ENCODE data around the gene ZBTB38.
A peak's percentile ranks its signal among the peaks of the same experiment; 100 is the strongest.

ZBTB38 gene, protein sequence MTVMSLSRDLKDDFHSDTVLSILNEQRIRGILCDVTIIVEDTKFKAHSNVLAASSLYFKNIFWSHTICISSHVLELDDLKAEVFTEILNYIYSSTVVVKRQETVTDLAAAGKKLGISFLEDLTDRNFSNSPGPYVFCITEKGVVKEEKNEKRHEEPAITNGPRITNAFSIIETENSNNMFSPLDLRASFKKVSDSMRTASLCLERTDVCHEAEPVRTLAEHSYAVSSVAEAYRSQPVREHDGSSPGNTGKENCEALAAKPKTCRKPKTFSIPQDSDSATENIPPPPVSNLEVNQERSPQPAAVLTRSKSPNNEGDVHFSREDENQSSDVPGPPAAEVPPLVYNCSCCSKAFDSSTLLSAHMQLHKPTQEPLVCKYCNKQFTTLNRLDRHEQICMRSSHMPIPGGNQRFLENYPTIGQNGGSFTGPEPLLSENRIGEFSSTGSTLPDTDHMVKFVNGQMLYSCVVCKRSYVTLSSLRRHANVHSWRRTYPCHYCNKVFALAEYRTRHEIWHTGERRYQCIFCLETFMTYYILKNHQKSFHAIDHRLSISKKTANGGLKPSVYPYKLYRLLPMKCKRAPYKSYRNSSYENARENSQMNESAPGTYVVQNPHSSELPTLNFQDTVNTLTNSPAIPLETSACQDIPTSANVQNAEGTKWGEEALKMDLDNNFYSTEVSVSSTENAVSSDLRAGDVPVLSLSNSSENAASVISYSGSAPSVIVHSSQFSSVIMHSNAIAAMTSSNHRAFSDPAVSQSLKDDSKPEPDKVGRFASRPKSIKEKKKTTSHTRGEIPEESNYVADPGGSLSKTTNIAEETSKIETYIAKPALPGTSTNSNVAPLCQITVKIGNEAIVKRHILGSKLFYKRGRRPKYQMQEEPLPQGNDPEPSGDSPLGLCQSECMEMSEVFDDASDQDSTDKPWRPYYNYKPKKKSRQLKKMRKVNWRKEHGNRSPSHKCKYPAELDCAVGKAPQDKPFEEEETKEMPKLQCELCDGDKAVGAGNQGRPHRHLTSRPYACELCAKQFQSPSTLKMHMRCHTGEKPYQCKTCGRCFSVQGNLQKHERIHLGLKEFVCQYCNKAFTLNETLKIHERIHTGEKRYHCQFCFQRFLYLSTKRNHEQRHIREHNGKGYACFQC (N-terminal part only)

DNA sequence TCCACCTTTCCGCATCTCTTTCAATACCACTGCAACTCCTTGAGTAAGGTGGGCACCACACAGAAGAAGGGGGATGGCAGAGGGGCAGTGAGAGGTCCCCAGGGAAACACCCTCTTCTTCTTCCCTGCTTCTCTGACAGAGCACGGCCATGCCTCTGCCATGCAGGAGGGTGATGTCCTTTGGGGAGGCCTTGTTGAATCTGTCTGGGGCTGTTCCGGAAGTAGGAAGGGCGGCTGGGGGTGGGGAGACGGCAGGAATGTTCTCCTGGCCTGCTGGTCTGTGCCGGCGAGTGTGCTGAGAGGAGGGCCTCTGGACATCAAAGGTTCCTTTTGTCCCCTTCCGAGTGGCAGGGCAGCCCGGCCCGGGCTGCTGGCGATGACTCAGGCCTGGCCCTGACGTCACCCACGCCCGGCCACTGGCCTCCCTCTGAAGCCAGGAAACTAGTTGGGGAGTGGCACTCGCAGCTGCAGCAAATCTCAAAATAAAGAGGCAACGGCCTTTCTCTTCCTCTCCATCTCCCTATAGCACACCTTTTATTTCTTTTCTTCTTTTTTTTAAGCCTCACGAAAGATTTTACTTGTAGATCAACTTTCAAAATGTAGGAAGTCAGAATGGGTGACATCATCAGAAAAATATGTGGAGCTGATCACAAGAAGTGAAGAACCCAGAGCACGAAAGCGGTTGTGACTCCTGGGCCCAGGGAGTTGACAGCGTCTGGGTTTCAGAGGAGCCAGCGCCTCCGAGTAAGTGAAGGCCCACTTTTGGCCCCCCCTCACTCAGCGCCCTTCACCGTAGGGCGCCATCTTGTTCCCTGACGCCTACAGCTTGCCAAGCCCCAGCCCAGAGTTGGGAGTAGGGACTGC lies at the start of gene ZBTB38:
Gene ZBTB38, plus strand, starts transcription at position 443 of the 863 bp plus-strand sequence. CDS start 73,885 bp downstream, outside the sequence.
- FAIRE-seq: peak; percentile 84
- DNase-seq (ENCODE audit: low spot score): peak; percentile 98

DNA sequence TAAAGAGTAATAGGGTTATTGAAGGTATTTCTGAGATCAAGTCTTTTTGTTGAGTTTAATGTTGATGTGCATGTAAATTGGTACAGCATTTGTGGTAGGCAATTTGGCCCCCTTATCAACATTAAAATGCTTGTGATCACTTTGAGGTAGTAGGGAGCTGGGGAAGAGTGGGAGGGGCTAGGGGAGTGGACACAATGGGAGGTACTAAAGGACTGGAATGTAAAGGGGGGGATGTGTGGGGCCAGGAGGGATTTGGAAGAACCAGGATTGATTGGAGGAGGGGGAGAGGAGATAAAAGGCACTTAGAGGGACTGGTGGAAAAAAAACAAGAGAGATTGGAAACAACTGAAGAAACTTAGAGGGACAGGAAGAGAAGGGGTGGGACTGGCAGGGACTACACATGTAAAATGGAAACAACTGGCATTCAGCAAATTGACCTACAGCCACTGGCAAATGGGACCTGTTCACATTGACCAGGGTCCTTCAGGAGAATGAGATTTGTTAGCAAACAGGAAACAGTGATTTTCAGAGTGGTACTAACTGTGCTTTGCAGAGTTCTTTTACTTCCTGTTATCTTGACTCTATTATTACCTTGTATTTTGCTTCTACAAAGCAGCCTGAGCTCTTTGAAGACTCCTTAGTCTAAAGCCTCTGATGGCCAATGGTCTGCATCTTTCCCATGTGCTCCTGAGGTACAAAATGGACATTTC lies 47.8 kb upstream of the ZBTB38 start:
- FAIRE-seq: no peak

DNA sequence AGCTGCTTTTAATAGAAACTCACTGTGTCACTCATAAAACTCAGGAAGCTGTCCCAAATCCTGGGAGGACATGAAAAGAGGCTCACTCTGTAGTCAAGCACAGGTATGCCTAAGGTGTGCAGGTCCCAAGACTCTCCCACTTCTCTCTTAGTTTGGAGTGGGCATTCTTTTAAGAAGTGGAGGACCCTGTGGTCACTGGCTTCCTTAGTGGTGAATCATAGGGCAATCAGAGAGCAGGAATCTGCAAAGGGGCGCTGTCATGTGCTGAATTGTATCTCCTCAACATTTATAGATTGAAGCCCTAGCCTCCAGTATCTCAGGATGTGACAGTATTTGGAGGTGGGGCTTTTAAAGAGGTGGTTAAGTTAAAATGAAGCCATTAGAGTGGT lies 47.2 kb upstream of the ZBTB38 start:
- FAIRE-seq (peak; percentile 66), DNase-seq (ENCODE audit: low spot score) (peak; percentile 52)

More for the DNA sequence above, 47.8 kb upstream of the ZBTB38 start:
- no peak for DNase-seq (ENCODE audit: low spot score)

DNA sequence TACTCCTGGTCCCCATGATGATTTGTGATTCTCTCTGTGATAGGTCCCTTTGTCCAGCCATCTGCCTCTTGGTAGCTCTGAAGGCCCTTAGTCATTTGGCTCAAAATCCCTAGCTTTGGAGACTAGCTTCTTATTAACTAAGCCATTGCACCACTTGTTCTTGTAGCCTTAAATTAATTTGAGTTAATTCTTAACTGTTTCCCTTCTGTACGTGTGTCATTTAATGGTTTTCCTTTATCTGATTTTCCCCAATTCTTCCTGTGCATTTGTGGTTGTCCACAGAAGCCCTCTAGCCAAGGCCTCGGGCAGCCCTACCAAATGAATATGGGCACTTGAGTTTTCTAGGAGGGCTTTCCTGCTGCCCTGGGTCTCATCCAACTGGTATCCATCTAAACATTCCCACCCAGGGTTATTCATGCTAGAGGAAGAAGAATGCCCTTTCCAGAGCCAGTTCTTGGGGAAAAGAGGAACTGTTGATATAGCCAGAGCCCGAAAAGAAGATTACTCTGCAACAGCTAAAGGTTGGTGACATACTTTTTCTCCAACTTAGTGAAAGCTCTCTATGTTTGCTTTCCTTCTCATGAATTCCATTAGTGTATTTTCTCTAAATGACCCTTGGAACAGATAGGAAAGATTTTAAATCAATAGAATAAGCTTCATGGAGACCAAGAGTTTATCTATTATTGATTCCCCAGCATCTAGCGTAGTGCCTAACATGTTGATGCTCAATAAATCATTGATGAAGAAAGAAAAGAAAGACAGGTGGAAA lies 44.2 kb upstream of the ZBTB38 start:
- DNase-seq (ENCODE audit: low spot score): peak; percentile 91
- peak; percentile 99 for FAIRE-seq

DNA sequence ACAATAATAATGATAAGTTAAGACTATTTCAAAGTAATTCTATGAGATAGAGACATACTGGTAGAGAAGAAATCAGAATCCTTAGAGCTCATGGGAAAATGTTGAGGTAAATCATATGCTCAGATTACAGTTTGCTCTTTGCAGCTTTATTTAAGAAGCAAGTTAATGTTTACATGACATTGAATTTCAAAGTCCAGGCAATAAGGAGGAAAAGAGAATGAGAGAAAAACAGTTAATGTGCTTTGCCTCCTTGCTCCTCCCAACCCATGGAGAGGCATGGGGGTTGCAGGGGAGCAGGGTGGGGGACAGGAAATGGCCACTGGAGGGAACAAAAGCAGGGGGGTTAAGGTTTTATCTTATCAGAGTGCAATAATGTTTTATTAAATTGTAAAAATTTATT lies 42.2 kb upstream of the ZBTB38 start:
- FAIRE-seq: peak; percentile 94

DNA sequence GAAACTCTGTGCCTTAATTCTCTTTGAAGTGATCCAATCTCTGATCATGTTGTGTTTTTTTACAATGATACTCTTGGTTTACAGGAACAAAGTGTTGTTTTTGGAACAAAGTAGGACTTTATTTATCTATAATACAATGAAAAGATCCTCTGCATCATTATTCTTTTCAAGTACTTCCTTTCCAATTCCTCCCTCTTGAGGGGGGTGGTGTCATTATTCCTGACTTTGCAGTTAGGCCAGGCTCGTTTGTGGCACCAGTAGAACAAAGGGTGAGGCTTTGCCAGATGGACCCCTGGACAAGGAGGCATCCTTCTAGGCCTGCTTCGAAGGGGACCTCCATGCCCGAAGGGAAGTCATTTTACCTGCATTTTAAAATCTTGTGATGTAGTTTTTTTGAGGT lies 41.7 kb upstream of the ZBTB38 start:
- no peak for FAIRE-seq

More for the DNA sequence above, 42.2 kb upstream of the ZBTB38 start:
- DNase-seq (ENCODE audit: low spot score): peak; percentile 67

DNA sequence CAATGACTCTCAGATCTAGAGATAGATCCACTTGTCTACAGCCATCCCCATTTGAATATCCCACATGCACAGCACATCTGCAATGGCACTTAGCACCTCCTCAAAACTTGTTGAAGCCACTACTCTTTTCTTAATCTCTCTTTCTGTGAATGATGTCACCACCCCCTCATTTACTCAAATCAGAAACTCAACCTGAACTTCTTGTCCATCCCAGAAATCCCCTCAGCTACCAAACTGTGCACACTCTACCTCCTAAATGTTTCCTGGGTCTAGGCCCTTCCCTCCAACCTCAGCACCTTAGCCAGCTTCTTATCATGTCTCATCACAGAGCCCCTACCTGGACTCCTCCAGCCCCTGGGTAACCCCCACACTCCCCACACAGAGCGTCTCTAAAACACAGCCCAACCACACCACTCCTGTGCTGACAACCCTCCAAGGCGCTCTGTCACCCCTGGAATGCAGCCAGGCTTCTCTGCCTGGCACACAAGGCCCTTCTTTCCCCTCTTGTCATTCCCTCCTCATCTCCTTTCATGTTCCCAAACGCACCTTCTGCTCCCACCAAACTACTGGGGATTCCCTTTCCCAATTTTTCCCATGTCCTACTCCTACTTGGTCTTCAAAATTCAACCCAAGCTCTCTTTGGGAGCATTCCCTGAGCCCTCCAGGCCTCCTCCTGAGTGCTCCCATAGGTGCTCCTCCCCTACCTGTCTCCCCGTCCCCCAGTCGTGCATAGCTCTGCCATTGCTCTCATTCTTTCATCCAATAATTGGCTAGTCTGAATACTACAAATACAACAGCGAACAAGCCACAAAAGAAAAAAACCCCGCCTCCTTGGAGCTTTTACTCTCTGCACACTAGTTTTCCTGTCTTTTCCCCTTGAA lies 39.8 kb upstream of the ZBTB38 start:
- FAIRE-seq: no peak
- no peak for DNase-seq (ENCODE audit: low spot score)

More for the DNA sequence above, 41.7 kb upstream of the ZBTB38 start:
- no peak for DNase-seq (ENCODE audit: low spot score)

DNA sequence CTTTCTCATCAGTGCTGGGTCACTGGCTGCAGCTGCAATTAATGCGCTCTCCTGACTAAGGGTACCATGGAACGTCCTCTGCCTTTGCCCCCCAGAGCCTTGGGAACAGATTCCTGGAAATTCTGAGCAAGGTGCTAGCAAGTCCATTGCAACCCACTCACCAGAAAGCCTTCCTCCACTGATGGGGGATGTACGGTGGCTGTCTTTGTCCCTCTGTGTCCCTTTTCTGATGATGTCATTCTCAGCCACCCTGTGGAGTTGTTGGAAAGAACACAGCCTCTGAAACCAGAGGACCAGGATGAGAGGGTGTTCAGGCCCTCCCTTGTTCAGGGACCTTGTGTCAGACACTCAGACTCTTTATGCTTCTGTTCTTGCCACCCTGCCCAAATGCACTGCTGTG lies 38.1 kb upstream of the ZBTB38 start:
- FAIRE-seq (no peak), DNase-seq (ENCODE audit: low spot score) (peak; percentile 9)

DNA sequence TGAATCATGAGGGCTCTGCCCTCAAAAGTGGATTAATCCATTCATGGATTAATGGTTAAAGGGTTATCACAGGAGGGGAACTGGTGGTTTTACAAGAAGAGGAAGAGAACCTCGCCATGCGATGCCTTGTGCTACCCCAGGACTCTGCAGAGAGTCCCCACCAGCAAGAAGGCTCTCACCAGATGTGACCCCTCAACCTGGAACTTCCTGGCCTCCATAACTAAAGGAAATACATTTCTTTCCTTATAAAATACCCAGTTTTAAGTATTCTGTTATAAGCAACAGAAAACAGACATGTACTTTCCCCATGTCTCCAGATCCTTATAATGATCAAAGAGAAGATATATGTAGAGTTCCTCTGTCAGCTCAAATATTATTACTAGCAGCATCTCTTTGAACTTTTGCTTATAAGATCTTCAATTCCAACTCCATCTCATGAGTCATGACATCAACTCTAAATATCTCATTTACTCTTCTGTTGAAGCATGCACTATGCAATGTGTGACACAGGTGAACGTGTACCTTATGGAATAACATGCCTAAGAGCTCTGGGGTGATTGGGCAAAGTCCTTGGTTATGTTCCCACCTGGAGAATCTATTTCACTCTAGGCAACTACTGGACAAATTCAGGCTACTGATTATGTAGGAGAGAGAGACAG lies 37.5 kb upstream of the ZBTB38 start:
- no peak for FAIRE-seq
- peak; percentile 31 for DNase-seq (ENCODE audit: low spot score)

DNA sequence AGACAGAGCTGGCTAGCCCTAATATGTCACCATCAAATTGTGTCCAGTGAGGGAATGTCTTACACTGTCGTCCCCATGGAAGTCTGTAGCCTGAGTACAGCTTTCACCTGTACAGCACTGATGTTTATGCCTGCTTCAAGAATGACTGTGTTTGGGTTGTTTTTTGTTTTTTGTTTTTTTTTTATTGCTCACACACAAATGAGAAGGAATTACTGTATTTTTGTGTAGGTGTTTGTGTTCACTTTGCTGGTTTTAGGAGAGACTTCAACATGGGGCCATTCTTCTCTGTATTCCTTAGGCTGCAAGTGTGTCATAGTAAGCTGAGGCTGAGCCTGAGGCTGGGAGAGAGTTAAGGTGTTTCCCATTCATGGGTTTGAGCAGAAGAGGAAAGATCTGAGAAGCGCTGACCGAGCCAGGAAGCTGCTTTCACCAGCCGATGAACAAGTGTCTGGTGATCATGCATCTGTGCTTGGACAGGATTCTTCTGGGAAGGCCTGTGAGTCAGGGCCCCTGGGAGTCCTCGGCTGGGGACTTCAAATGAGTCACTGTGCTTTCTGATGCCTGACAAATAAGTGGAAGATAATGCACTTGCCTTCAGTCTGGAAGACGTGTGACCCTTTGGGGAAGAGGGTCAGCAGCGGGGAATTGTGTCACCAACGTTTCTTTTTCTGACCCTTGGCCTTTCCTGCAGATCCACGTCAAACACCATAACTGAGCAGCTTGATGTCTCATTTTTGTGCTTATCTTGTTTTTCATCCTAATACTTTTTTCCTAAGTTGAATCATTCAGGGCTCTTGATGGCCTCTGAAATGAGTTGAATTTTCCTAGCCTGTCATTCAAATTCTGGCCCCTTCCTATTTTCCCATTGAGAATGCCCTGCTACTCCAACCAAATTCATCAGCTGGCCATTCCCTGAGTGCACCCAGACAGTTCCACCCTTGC lies 36.7 kb upstream of the ZBTB38 start:
- peak; percentile 100 for DNase-seq (ENCODE audit: low spot score)
- peak; percentile 97 for FAIRE-seq

DNA sequence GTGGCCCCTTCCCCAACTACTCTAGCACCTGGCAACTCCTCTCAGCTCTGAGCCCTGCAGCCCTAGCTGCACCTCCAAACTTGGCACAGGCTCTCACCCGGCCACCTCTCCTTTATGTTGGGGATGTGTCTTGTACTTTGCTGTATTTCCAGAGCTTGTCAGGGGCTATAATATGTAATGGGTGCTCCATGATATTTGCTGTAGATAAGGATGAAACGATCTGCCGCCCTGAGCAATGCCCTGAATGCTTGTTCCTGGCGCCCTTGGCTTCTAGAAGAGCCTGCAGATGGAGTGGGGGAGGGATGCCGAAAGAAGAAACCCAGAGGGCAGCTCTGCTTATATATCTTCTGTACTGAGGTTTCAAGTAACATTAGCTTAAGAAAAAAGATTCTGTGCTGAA lies 35.9 kb upstream of the ZBTB38 start:
- no peak for DNase-seq (ENCODE audit: low spot score)
- no peak for FAIRE-seq

DNA sequence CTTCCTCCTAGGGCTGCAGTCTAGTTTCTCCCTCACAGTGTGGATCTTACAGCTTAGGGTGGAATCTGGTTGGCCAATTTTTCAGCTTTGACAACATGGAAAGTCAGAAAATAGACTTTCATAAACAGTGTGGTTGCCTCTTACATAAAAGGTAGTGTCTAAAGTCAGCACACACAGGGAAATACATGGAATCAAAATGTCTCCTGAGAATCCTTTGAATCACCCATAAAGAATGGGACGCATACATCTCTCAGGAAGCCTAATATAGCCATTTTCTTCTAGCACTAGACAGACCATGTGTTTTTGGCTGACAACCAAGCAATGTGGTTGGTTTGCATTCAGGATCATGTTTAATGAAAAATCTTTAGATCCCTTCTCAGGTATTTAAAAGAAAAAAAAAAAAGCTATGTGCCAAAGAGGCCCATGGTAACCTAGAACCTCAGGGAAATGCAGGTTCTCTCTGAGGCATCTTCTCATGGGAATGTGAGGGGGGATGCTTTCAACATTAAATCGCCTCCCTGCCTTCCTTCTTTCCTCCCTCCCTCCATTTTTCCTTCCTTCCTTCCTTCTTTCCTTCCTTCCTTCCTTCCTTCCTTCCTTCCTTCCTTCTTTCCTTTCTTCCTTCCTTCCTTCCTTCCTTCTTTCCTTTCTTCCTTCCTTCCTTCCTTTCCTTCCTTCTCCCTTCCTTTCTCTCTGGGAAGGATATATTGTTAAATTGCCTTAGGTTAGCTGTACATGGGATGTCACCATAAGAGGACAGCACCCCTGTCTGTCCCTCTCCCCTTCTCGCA lies 34.3 kb upstream of the ZBTB38 start:
- DNase-seq (ENCODE audit: low spot score) (no peak), FAIRE-seq (no peak)

DNA sequence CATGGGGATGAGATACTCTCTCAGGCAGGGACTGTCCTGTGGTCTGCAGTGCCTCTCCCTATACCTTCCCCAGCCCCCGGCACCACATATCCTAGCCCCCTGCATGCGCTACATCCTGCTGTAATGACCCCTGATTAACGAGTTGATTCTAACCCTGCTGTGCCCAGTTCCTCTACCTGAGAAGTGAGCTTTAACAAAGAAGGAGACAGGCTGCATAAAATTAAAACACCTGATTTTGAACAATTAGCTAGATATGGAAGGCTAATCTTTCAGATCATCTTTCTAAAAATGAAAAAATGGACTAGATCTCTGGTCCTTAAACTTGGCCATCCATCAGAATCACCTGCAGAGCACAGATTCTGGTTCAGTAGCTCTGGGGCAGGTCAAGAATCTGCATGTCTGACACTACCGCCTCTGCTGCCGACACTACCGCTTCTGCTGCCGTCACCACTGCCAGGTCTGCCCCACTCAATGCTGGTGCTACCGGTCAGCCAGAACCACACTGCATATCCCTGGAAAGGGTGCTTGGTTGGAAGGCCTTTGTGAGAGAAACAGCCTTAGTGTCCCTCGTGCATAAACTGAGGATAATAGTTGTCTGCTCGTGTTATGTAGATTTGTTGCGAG lies 33.6 kb upstream of the ZBTB38 start:
- DNase-seq (ENCODE audit: low spot score): no peak
- FAIRE-seq: no peak

DNA sequence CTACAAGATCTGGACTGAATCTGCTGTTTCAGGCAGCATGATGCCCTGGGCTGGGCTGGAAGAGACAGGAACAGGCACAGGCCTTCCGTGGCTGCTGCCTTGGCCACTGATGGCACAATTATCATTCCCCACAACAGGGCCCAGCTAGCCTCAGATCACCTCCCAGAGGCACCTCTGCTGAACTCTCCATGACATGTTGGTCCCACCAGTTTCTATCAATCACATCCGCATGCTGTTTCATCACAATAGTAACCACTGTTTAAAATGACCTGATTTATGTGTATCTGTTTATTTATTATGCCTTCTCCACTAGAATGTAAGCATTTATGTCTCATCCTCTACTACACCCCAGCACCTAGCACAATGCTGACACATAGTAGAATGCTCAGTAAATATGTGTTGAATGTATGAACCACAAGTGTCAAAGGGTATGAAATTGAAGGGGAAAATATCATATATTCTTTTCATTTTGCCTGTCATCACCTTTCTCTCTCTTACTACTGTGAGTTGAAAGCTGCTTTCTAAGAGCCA lies 32.7 kb upstream of the ZBTB38 start:
- FAIRE-seq (no peak), DNase-seq (ENCODE audit: low spot score) (no peak)
